Esophagus squamous epithelium (tissue), 4 donors: Measurements from ENCODE around the gene SMYD4.

Source experiments
- CTCF ChIP-seq, 6 experiments: fragments of 450-650 bp in 4 of 6; fragments of 200-600 bp in 2 of 6; sonication (generic) in 2 of 6; IDR thresholded peaks; one replicate each; pipeline ENCODE4 v1.5.1; 2016 to 2019; ENCODE audit warnings: antibody characterized with exemption in 6 of 6, mild to moderate bottlenecking in 4 of 6, moderate library complexity in 4 of 6
- POLR2A ChIP-seq, 4 donors: fragments of 450-650 bp; IDR thresholded peaks; one replicate each; pipeline ENCODE4 v1.6.1; 2017; ENCODE audit warnings: antibody characterized with exemption in 4 of 4, mild to moderate bottlenecking in 4 of 4, moderate library complexity in 3 of 4

GRCh38 chr17:1764284-1764683 is 65.4 kb downstream of the SMYD4 start:
- TF ChIP-seq CTCF (IDR thresholded peaks at IDR 0.05) = no peak
- TF ChIP-seq POLR2A (IDR thresholded peaks at IDR 0.05) = peak in 2 of 4 donors; percentile 25 to 29
